Spinal cord (tissue), 10 donors: ENCODE data around the gene CHIA. TPM values are rescaled to one million over a fixed set of nuclear protein-coding genes. Genes with fewer than 3 reads are reported as not detected.

Source experiments
- DNase-seq, 6 donors: peaks; one replicate each; pipeline versions ENCODE4 v3.0.0 to v3.0.0-alpha.2; 2013 to 2015; ENCODE audit warnings: low spot score in 6 of 6, low read depth in 4 of 6
- H3K27ac ChIP-seq: one replicate; pipeline ENCODE4 v1.5.1; 2013; ENCODE audit warnings: low read depth, low read length, control low read depth
- H3K27me3 ChIP-seq: one replicate; pipeline ENCODE4 v1.6.1; 2013; ENCODE audit warnings: low read length; ENCODE audit not compliant: control insufficient read depth, insufficient read depth
- H3K36me3 ChIP-seq: one replicate; pipeline ENCODE4 v1.6.1; 2013; ENCODE audit warnings: low read length; ENCODE audit not compliant: control insufficient read depth, insufficient read depth
- H3K4me1 ChIP-seq: one replicate; pipeline ENCODE4 v1.6.1; 2013; ENCODE audit warnings: low read length; ENCODE audit not compliant: control insufficient read depth, insufficient read depth
- H3K4me3 ChIP-seq: one replicate; pipeline ENCODE4 v1.5.1; 2013; ENCODE audit warnings: low read depth, low read length, control low read depth
- H3K9me3 ChIP-seq: one replicate; pipeline ENCODE4 v1.6.1; 2013; ENCODE audit warnings: low read length; ENCODE audit not compliant: control insufficient read depth, insufficient read depth
- WGBS: methylation state at CpG from one replicate; pipeline ENCODE4 v1.1.5; 2013; ENCODE audit warnings: missing lambda C conversion rate; ENCODE audit not compliant: insufficient coverage; 5-methylcytosine and 5-hydroxymethylcytosine counted together
- long read RNA-seq, 4 donors: transcript quantifications; one replicate each; lab custom pipeline, GENCODE V29; 2026
- polyA plus RNA-seq, 2 donors: library from polyadenylated mRNA; unstranded; fragments of 120-200 nt; gene quantifications; one replicate each; pipeline ENCODE4 v1.2.1, GENCODE V29; 2013; ENCODE audit not compliant: insufficient read length in 2 of 2
- total RNA-seq, 2 donors: library from RNA; depleted of rRNA in 1 of 2; stranded (reverse); fragments of 120-200 nt in 1 of 2; fragments of >200 nt in 1 of 2; gene quantifications; one replicate each; pipeline versions ENCODE4 v1.2.3 to v1.2.4, GENCODE V29; 2013 to 2014
- donor health status: healthy.

The CHIA gene
- not detected for total RNA-seq
- polyA plus RNA-seq = not detected
- long read RNA-seq, donor 1 = 0 reads
- long read RNA-seq, donor 2 = 0 reads
- long read RNA-seq, donor 3 = 0 reads
- long read RNA-seq, donor 4, partial matches to known transcripts = 0 of 2 reads
- long read RNA-seq, donor 4, other reads (novel, unspliced or antisense) = 0 of 2 reads

DNA sequence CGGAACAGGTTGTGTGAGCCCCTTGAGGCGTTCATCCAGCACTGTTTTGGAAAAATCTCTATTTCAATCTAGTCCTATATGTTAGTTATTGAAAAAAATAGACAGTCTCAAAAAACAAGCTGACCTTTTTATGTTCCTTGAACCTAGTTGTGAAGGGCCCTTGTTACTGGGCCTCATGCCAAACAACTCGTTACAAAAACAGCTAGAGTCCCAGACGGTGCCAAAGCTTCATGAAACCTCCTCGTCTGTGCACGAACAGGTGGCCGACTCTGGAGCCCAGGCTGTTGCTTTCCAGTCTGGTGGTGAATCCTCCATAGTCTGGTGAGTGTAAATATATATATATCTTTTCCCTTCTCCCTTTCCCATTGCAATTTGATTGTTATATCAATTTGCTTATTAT lies at the start of gene CHIA:
Gene CHIA (plus strand): TSS at position 222 of the 400 bp plus-strand sequence. CDS start 19,617 bp downstream, outside the sequence.
- no peak within 1 kb of the TSS for H3K4me3 ChIP-seq
- no peak within 1 kb of the TSS for H3K27ac ChIP-seq
- no peaks in the 10 kb centered on the region for H3K4me1 ChIP-seq
- peak in 1 of 6 donors; percentile 36 for DNase-seq
- H3K36me3 ChIP-seq = no peaks in the 10 kb centered on the region
- WGBS = 40% methylated on average over 1 of the region's 7 CpGs
- H3K9me3 ChIP-seq = no peaks in the 10 kb centered on the region
- H3K27me3 ChIP-seq = peaks cover 2% of the 10 kb centered on the region

DNA sequence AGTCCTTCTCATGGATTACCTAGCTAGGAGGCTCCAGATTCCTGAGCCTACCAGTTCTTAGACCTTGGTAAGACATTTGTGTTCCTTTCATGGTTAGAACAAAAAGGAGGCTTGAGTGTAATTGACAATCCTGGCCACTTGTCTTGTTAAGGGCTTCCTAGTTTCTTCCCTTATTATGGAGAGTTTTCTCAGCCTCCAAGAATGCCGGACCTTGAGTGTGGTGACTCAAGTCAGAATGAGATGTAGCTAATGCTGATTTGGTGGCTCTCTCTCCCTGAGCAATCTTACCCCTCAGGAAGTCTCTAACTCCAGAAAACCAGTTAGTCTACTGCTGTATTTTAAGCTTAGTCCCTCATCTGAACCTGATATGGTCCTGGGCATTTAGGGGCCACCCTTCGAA lies 48.9 kb upstream of the CHIA start:
- 86% methylated on average over 1 of the region's 2 CpGs for WGBS
- H3K4me1 ChIP-seq = no peaks in the 10 kb centered on the region
- H3K4me3 ChIP-seq = no peak overlapping the region
- no peak overlapping the region for H3K27ac ChIP-seq
- no peaks in the 10 kb centered on the region for H3K36me3 ChIP-seq
- no peaks in the 10 kb centered on the region for H3K9me3 ChIP-seq
- no peak for DNase-seq
- H3K27me3 ChIP-seq = peaks cover 2% of the 10 kb centered on the region

DNA sequence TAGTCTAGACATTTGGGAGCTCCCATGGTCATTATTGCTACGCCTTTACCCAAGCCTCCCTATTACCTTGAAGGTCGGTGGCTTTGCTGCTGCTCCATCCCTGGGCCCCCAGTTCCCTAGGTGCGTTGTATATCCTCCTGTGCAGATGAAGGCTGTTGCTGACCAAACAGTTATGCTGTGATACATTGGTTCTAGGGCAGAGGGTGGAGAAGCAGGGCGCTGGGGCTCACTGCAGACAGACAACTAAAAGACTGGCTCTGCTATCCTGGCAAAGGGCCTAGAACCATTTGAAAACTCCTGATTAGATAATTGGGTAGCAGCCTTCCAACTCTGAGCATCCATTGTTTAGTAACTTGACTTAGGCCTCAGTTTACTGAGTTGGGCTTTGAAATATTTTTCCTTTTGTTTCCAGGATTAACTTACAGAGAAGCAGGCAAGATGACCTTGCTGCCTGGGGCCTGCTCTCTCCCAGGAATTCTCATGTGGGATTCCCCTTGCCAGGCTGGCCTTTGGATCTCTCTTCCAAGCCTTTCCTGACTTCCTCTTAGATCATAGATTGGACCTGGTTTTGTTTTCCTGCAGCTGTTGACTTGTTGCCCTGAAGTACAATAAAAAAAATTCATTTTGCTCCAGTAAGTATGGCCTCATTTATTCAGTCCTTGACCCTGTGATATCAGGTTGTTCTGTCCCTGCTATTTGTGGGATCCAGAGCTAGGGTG lies 47.7 kb upstream of the CHIA start:
- no peak overlapping the region for H3K27ac ChIP-seq
- H3K36me3 ChIP-seq = no peaks in the 10 kb centered on the region
- H3K4me1 ChIP-seq = no peaks in the 10 kb centered on the region
- H3K9me3 ChIP-seq = no peaks in the 10 kb centered on the region
- no peak overlapping the region for H3K4me3 ChIP-seq
- WGBS = 25% methylated on average over 2 of the region's 4 CpGs
- no peak for DNase-seq
- H3K27me3 ChIP-seq = peaks cover 2% of the 10 kb centered on the region

DNA sequence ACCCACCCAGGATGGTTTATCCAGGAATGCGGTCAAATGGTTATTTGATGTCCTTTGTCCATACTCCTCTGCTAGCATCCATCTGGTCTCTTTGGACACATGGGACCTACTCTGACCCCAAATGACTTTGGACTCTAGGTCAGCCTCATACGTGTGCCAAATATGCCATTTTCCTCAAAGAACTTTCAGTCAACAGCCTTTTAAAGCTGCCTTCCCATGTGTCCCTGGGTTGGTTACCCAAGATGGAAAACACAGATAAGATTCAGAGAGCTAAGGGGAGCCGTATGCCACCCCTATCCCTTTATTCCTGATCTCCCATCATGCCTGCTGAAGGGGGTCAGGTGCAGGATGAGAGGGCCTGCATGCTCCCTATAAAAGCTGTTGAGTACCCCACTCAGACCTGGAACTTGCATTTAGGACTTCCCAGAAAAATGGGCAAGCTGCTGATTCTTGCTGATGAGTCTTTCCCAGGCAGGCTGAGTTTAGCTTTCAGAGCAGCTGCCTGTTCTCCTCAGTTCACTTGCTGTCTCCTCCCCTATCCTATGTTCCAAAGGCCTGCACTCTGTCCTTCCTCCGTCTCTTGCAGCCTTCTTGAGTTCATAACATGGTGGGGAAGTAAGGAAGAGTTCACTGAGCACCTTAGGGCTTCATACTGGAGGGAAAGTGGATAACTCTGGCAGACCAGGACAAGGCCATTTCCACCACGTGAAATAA lies 43.4 kb upstream of the CHIA start:
- Histone ChIP-seq H3K27ac (no peak overlapping the region), H3K4me1 (peaks cover 3% of the 10 kb centered on the region), H3K36me3 (no peaks in the 10 kb centered on the region), H3K4me3 (no peak overlapping the region), H3K27me3 (no peaks in the 10 kb centered on the region), H3K9me3 (no peaks in the 10 kb centered on the region)
- WGBS = 81% methylated on average over 3 of the region's 5 CpGs
- no peak for DNase-seq

DNA sequence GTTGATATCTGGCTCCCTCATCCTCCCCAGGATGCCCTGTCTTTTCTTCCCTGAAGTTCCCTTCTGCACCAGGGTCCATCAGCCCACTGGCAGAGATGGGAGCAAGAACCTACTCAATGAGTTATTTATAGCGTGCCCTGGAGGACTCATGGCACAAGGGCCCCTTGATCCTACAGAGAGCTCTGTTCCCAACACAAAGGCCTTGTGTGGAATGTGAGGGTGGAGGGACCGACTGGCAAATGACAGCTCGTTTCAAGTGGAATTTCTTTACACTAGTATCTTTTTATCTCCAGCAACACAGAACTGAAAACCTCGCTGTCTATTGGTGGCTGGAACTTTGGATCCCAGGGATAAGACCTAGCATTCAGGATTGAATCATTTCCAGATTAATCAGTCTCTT lies 40.7 kb upstream of the CHIA start:
- WGBS = 57% methylated on average over 1 of the region's 4 CpGs
- Histone ChIP-seq H3K9me3 (no peaks in the 10 kb centered on the region), H3K27me3 (no peaks in the 10 kb centered on the region), H3K4me1 (peaks cover 3% of the 10 kb centered on the region), H3K4me3 (no peak overlapping the region), H3K27ac (no peak overlapping the region), H3K36me3 (no peaks in the 10 kb centered on the region)
- peak in 1 of 6 donors; percentile 46 for DNase-seq

DNA sequence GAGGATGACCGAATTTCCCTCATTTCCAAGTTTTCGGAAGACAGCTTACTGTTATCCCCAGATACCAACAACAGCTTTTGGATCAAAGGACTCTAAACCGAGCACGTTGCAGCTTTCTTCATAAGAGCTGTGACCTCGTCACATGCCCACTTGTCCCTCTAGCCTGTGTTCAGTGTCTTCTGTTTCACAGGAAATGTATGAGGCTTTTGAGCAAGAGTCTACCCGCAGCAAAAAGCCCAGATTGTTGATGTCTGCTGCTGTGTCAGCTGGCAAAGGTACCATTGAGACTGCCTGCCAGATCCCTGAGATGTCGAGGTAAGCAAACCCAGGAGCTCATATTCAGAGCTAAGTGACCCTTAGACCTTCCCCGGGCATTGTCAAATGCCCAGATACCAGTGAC lies 39.1 kb upstream of the CHIA start:
- peaks cover 3% of the 10 kb centered on the region for H3K4me1 ChIP-seq
- 79% methylated on average over 8 of the region's 8 CpGs for WGBS
- DNase-seq = no peak
- H3K36me3 ChIP-seq = no peaks in the 10 kb centered on the region
- H3K9me3 ChIP-seq = no peaks in the 10 kb centered on the region
- H3K27me3 ChIP-seq = no peaks in the 10 kb centered on the region
- no peak overlapping the region for H3K4me3 ChIP-seq
- H3K27ac ChIP-seq = no peak overlapping the region

DNA sequence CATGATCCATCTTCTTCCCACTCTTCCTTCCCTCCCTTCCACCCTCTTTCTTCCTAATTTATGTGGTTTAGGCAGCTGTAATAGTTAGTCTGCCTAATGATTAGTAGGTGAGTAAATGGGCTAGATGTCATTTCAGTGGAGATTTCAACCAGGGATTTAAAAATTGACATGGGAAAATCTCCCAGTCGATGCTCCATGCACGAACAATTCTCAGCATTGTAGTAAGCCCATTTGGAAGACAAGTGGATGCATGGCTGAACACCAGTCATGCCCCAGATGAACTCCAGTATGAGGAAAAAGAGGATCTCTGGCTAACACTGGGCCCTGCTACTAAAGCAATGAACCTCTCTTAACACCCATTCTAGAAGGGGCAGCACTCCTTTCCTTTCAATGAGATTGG lies 37.9 kb upstream of the CHIA start:
- H3K36me3 ChIP-seq = no peaks in the 10 kb centered on the region
- no peak overlapping the region for H3K27ac ChIP-seq
- no peaks in the 10 kb centered on the region for H3K27me3 ChIP-seq
- no peak for DNase-seq
- peaks cover 3% of the 10 kb centered on the region for H3K4me1 ChIP-seq
- H3K9me3 ChIP-seq = no peaks in the 10 kb centered on the region
- 94% methylated on average over 2 of the region's 2 CpGs for WGBS
- H3K4me3 ChIP-seq = no peak overlapping the region

DNA sequence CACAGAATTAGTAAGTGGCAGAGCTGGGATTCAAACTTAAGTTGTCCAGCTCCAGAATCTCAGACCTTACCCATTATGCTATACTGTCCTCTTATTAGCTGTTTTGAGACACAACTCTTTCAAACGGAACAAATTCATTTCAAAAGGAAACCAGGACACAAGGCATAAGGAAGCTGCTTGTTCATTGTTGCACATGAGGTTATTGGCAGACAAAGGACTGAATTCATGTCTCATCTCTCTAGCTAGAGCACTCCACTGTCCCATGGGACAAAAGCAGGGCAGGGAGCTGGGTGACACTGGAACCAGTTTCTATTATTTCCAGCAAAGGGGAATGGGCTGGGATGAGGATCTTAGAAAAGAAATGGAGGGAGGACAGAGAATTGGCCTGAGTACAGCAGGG lies 36.8 kb upstream of the CHIA start:
- H3K36me3 ChIP-seq = no peaks in the 10 kb centered on the region
- H3K27me3 ChIP-seq = no peaks in the 10 kb centered on the region
- no peak overlapping the region for H3K4me3 ChIP-seq
- no peak overlapping the region for H3K27ac ChIP-seq
- peak in 1 of 6 donors; percentile 35 for DNase-seq
- H3K4me1 ChIP-seq = peaks cover 3% of the 10 kb centered on the region
- H3K9me3 ChIP-seq = no peaks in the 10 kb centered on the region
- WGBS = 80% methylated on average over 1 of the region's 1 CpG

DNA sequence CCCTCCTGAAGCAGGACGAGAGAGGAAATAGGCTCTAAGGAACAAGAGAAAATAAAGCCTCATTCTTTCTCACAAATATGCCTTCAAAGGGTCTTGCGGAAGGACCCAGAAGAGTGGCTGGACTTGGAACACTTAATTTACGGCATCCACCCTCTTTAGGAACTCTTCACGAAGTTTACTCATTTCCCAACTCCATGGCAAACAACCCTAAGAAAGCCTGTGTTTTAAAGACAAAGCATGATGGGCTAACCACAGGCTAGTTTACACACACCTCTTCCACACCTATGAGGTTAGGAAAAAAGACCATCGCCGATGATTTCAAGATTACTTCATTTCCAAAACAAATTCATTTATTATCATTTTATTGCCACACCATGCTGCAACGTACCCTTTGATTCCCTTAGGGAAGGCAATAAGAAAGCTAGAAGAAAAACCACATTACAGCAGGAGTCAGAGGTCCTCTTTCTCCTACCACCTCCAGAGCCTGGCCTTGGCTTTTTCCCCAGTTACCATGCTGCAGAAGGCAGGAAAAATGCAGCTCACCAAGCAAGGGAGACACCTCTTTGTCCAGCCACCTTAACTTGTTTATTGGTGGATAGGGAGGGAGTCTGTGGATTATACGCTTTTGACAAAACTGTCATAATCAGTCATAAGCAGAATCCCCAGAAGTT lies 33.5 kb upstream of the CHIA start:
- Histone ChIP-seq H3K27ac (no peak overlapping the region), H3K9me3 (no peaks in the 10 kb centered on the region), H3K4me1 (no peaks in the 10 kb centered on the region), H3K4me3 (no peak overlapping the region), H3K36me3 (no peaks in the 10 kb centered on the region), H3K27me3 (no peaks in the 10 kb centered on the region)
- DNase-seq = no peak
- 88% methylated on average over 3 of the region's 8 CpGs for WGBS
